PFSK-1 (cell line): Measurements from ENCODE around the gene TPPP.

Source experiments
- FOXP2 ChIP-seq: optimal IDR thresholded peaks from 2 replicates; pipeline ENCODE3; 2011; ENCODE audit warnings: borderline replicate concordance, control low read depth, inconsistent platforms; ENCODE audit not compliant: insufficient read depth; ENCODE audit errors: extremely low read length, extremely low read depth
- POLR2AphosphoS5 ChIP-seq: IDR thresholded peaks from 2 replicates; pipeline ENCODE4 v1.6.1; 2012; ENCODE audit warnings: low read depth, mild to moderate bottlenecking, control low read depth, low read length, moderate library complexity
- SIN3A ChIP-seq: IDR thresholded peaks from 2 replicates; pipeline ENCODE4 v1.6.1; 2012; ENCODE audit warnings: mild to moderate bottlenecking, low read length, moderate library complexity, borderline replicate concordance; ENCODE audit not compliant: insufficient read depth
- TAF1 ChIP-seq: IDR thresholded peaks from 2 replicates; pipeline ENCODE4 v1.6.1; 2012; ENCODE audit warnings: low read length, control low read depth, borderline replicate concordance; ENCODE audit not compliant: insufficient read depth
- TF ChIP-seq, protein P1 (sequence below), 2 experiments: IDR thresholded peaks; 2 replicates each; pipeline versions ENCODE4 v1.6.1 to v1.8.0; 2011 to 2012; ENCODE audit warnings: low read depth in 2 of 2, low read length in 2 of 2, control low read depth in 1 of 2, inconsistent platforms in 1 of 2, mild to moderate bottlenecking in 1 of 2, moderate library complexity in 1 of 2; ENCODE audit not compliant: insufficient read depth in 1 of 2

The TPPP gene

GRCh38 chr5:622359-622758 lies 70.8 kb downstream of the TPPP start:
- TF ChIP-seq POLR2AphosphoS5 = no peak
- TF ChIP-seq TAF1 = no peak
- TF ChIP-seq FOXP2 = no peak
- TF ChIP-seq, protein P1, sequence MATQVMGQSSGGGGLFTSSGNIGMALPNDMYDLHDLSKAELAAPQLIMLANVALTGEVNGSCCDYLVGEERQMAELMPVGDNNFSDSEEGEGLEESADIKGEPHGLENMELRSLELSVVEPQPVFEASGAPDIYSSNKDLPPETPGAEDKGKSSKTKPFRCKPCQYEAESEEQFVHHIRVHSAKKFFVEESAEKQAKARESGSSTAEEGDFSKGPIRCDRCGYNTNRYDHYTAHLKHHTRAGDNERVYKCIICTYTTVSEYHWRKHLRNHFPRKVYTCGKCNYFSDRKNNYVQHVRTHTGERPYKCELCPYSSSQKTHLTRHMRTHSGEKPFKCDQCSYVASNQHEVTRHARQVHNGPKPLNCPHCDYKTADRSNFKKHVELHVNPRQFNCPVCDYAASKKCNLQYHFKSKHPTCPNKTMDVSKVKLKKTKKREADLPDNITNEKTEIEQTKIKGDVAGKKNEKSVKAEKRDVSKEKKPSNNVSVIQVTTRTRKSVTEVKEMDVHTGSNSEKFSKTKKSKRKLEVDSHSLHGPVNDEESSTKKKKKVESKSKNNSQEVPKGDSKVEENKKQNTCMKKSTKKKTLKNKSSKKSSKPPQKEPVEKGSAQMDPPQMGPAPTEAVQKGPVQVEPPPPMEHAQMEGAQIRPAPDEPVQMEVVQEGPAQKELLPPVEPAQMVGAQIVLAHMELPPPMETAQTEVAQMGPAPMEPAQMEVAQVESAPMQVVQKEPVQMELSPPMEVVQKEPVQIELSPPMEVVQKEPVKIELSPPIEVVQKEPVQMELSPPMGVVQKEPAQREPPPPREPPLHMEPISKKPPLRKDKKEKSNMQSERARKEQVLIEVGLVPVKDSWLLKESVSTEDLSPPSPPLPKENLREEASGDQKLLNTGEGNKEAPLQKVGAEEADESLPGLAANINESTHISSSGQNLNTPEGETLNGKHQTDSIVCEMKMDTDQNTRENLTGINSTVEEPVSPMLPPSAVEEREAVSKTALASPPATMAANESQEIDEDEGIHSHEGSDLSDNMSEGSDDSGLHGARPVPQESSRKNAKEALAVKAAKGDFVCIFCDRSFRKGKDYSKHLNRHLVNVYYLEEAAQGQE (IDR thresholded peaks at IDR 0.05; ENCODE audit: insufficient read depth in 1 of 2, low read depth in 2 of 2, low read length in 2 of 2) = no peak
- TF ChIP-seq SIN3A = no peak

- TF ChIP-seq FOXP2 (no peak), TAF1 (no peak), SIN3A (no peak), POLR2AphosphoS5 (no peak)
- TF ChIP-seq, protein P1 (IDR thresholded peaks at IDR 0.05; ENCODE audit: insufficient read depth in 1 of 2, low read depth in 2 of 2, low read length in 2 of 2) = no peak
These were observed 71.8 kb downstream of the TPPP start for GRCh38 chr5:621341-621761.

DNA sequence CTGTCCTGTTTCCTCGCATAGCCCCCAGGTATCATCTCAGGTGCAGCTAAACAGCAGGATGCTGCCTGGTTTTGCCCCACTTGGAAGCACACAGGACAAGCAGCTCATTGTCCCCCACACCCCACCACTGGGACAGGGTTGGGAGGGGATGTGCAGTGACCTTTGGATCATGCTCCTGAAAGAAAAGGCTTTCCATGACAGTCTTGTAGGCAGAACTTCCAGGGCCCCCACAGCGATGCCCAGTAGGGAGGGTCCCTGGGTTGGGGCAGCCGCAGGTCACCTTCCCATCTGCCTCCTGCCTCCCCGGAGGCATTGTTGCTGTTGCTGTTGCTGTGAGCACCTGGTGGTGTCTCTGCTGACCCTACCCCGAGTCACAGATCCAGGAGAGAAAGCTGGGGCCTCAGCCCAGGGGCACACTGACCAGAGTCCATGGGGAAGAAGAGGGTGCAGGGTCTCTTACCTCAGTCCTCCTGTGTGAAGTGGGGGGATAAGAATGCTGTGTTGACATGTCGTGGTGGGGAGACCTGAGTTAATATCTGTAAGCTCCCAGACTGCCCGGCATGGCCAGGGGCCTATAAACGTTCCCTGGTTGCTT lies 72.5 kb downstream of the TPPP start:
- no peak for TF ChIP-seq POLR2AphosphoS5
- TF ChIP-seq TAF1 = no peak
- TF ChIP-seq FOXP2 = no peak
- TF ChIP-seq SIN3A = no peak
- TF ChIP-seq, protein P1 (IDR thresholded peaks at IDR 0.05; ENCODE audit: insufficient read depth in 1 of 2, low read depth in 2 of 2, low read length in 2 of 2) = no peak

DNA sequence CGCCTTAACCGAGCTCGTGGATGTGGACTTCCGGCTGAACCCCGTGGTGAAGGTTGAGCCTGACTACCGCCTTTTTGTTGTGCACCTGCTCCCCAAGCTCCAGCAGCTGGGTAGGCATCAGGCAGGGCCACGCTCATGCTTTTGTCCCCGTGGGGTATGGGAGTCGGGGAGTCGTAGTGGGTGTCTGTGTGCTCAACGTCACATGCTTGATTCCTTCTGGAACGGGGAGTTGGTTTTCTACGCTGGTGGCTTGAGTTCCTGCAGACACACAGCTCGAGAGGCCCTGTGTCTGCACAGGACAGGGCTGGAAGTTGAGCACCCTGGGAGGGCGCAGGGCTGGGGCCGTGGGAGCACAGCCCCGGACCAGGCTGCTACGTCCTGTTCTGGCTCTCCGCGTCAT lies 73.0 kb downstream of the TPPP start:
- no peak for TF ChIP-seq POLR2AphosphoS5

DNA sequence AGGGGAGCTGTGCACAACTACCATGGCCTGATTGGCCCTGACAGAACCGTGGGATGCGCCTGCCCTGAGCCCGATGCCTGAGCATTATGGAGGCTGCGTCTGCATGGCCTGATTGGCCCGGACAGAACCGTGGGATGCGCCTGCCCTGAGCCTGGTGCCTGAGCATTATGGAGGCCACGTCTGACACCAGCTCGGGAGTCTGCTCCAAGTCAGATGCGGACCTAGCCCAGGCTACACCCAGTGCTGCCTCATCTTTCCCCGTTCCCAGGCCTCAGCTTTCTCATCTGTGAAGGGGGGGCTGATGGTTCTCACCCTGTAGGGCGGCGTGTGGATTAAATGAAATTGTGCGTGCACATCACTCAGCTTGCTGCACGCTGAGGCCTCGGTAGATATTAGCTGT lies 73.7 kb downstream of the TPPP start:
- TF ChIP-seq FOXP2 = no peak
- TF ChIP-seq TAF1 = no peak
- TF ChIP-seq POLR2AphosphoS5 = no peak
- TF ChIP-seq, protein P1 (IDR thresholded peaks at IDR 0.05; ENCODE audit: insufficient read depth in 1 of 2, low read depth in 2 of 2, low read length in 2 of 2) = no peak
- no peak for TF ChIP-seq SIN3A
